ENCODE measurements around the gene ING1. TPM values are rescaled to one million over a fixed set of nuclear protein-coding genes. Genes with fewer than 3 reads are reported as not detected.
"Not testable (repeated sequence)": the region's sequence is repeated elsewhere in the genome, so short reads cannot be mapped to it uniquely, and the experiment has no call there.

The ING1 gene
- polyA plus RNA-seq, 3 donors from 2014 or later = 12.6 to 20.1 (median 17.6) TPM

- Mint-ChIP-seq H3K36me3 (peaks cover 0 to 5% (median 4%) of the 10 kb centered on the region in 3 donors), H3K4me3 (peak overlapping the region; percentile 95 to 100 (median 99)), H3K27ac (peak overlapping the region; percentile 93 to 99 (median 98)), H3K27me3 (ENCODE audit: low read depth in 3 of 3) (peaks cover 19 to 28% (median 27%) of the 10 kb centered on the region in 3 donors), H3K4me1 (peaks cover 34 to 40% of the 10 kb centered on the region in 2 donors), H3K9me3 (peaks cover 0 to 2% (median 0%) of the 10 kb centered on the region in 6 donors)
- no peak for DNase-seq
These were observed 1.4 kb downstream of the ING1 start for GRCh38 chr13:110714797-110715394.

GRCh38 chr13:110715395-110716246 lies 2.1 kb downstream of the ING1 start:
- Mint-ChIP-seq H3K4me1 (peaks cover 34 to 47% of the 10 kb centered on the region in 2 donors), H3K27ac (peak overlapping the region; percentile 93 to 99 (median 98)), H3K27me3 (ENCODE audit: low read depth in 3 of 3) (peaks cover 19 to 28% (median 27%) of the 10 kb centered on the region in 3 donors), H3K4me3 (peak overlapping the region; percentile 95 to 100 (median 99)), H3K9me3 (peaks cover 0 to 2% (median 0%) of the 10 kb centered on the region in 6 donors), H3K36me3 (peaks cover 0 to 6% (median 5%) of the 10 kb centered on the region in 3 donors)
- peak; percentile 98 to 99 (median 99) for DNase-seq

DNA sequence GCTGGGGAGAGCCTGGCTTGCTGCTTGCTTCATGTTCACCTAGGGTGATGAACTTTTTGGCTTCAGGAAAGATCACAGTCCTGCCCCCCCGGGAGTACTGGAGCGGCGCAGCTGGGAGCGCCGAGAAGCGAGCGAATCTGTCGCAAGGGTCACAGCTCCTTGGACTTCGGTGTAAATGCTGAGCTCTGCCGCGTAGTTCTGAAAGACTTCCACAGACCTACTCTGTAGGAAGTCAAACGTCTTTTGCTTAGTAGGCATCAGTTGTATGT lies 2.7 kb downstream of the ING1 start:
- H3K27ac Mint-ChIP-seq = peak overlapping the region in 5 of 6 donors; percentile 75 to 97 (median 87)
- H3K9me3 Mint-ChIP-seq = peaks cover 0 to 2% (median 0%) of the 10 kb centered on the region in 6 donors
- no peak for DNase-seq
- H3K27me3 Mint-ChIP-seq (ENCODE audit: low read depth in 3 of 3) = peaks cover 19 to 28% (median 27%) of the 10 kb centered on the region in 3 donors
- H3K36me3 Mint-ChIP-seq = peaks cover 0 to 6% (median 5%) of the 10 kb centered on the region in 3 donors
- H3K4me1 Mint-ChIP-seq = peaks cover 32 to 52% of the 10 kb centered on the region in 2 donors
- peak overlapping the region; percentile 95 to 100 (median 99) for H3K4me3 Mint-ChIP-seq

DNA sequence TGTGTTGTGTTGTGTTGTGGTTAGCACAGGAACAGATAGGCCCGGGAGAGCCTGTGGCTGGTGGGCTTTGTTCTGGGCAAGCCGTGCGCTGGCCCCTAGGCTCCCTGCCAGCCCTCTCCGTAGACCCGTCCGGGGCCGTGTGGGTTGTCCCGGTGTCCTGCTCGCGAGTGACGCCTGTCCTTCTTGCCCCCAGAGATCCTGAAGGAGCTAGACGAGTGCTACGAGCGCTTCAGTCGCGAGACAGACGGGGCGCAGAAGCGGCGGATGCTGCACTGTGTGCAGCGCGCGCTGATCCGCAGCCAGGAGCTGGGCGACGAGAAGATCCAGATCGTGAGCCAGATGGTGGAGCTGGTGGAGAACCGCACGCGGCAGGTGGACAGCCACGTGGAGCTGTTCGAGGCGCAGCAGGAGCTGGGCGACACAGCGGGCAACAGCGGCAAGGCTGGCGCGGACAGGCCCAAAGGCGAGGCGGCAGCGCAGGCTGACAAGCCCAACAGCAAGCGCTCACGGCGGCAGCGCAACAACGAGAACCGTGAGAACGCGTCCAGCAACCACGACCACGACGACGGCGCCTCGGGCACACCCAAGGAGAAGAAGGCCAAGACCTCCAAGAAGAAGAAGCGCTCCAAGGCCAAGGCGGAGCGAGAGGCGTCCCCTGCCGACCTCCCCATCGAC lies 5.7 kb downstream of the ING1 start:
- H3K27me3 Mint-ChIP-seq (ENCODE audit: low read depth in 3 of 3) = peaks cover 8 to 14% (median 10%) of the 10 kb centered on the region in 3 donors
- DNase-seq = no peak
- H3K9me3 Mint-ChIP-seq = peaks cover 0 to 2% (median 0%) of the 10 kb centered on the region in 6 donors
- H3K4me1 Mint-ChIP-seq = peaks cover 32 to 51% of the 10 kb centered on the region in 2 donors
- no peak overlapping the region for H3K4me3 Mint-ChIP-seq
- peaks cover 0 to 11% (median 6%) of the 10 kb centered on the region in 3 donors for H3K36me3 Mint-ChIP-seq
- no peak overlapping the region for H3K27ac Mint-ChIP-seq

DNA sequence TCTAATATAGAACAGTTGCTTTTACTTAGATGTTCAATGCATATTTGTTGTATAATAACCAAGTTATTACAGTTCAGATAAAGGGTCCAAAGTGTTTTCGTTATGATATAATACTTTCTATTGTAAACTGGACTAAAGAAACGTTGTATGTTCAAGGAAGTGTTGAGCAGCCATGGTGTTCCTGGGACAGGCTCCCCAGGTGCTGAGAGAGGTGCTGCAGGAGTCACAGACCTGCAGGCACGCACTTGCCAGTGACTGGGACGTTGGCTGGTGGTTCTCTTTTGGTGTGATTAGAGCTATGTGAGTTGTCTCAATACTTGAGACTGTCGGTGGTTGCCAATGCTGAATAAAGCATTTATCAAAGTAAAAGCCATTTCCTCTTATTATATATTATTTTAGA lies 9.5 kb downstream of the ING1 start:
- no peaks in the 10 kb centered on the region for H3K9me3 Mint-ChIP-seq
- peaks cover 0 to 5% (median 0%) of the 10 kb centered on the region in 3 donors for H3K27me3 Mint-ChIP-seq (ENCODE audit: low read depth in 3 of 3)
- H3K27ac Mint-ChIP-seq = no peak overlapping the region
- H3K4me3 Mint-ChIP-seq = no peak overlapping the region
- DNase-seq = no peak
- H3K4me1 Mint-ChIP-seq = peaks cover 39 to 56% of the 10 kb centered on the region in 2 donors
- peaks cover 0 to 11% (median 6%) of the 10 kb centered on the region in 3 donors for H3K36me3 Mint-ChIP-seq

DNA sequence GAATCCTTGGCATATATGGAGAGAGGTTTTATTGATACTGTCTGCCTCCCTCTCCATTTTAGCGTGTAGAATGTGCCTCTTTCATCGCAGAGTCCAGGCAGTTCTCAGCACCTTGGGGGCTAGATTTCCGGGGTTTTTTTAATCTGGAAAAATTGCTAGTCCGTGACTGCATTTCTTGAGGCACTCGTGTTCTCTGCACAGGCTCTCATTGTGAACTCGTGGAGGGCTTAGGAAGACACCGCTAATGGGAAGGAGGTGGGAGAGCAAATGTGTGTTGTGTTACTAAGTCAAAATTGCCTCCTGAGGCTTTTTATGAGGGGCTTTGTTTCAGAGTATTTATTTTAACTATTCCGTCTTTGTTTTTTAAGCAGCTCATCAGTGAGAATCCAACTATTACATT lies 10.1 kb downstream of the ING1 start:
- Mint-ChIP-seq H3K9me3 (no peaks in the 10 kb centered on the region), H3K4me3 (no peak overlapping the region), H3K4me1 (peaks cover 41 to 58% of the 10 kb centered on the region in 2 donors), H3K36me3 (peaks cover 0 to 11% (median 8%) of the 10 kb centered on the region in 3 donors), H3K27ac (no peak overlapping the region), H3K27me3 (ENCODE audit: low read depth in 3 of 3) (peaks cover 0 to 5% (median 0%) of the 10 kb centered on the region in 3 donors)
- DNase-seq = no peak

- peak overlapping the region; percentile 77 to 83 (median 80) for H3K4me3 Mint-ChIP-seq
- peaks cover 42% of the 10 kb centered on the region in 2 donors for H3K4me1 Mint-ChIP-seq
- H3K27ac Mint-ChIP-seq = peak overlapping the region; percentile 8 to 89 (median 70)
- H3K27me3 Mint-ChIP-seq (ENCODE audit: low read depth in 3 of 3); H3K9me3 Mint-ChIP-seq: not testable (repeated sequence)
- peak in 2 of 3 donors; percentile 24 to 34 for DNase-seq
- peaks cover 0 to 14% (median 3%) of the 10 kb centered on the region in 3 donors for H3K36me3 Mint-ChIP-seq
These were observed 12.7 kb downstream of the ING1 start for GRCh38 chr13:110726153-110726552.

DNA sequence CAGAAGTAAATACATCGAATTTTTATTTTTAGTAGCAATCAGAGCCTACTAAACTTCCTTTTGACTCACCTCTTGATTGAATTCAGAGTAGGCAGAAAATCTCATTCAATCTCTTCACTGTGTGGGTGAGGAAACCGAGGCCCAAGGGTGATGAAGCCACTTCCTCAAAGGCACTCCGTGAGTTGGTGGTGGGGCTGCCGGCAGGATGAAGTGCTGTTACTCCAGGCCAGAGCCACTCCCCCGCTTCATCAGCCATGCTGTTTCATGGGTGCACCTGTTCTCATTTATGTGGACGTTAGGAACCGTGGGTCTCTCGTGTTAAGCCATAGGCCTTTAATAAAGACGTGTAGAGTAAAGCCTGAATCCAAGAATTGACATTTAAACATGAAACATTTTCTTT lies 13.2 kb downstream of the ING1 start:
- Mint-ChIP-seq H3K4me3 (peak overlapping the region; percentile 77 to 83 (median 80)), H3K9me3 (no peaks in the 10 kb centered on the region), H3K27ac (peak overlapping the region; percentile 8 to 89 (median 70)), H3K36me3 (peaks cover 0 to 17% (median 3%) of the 10 kb centered on the region in 3 donors), H3K27me3 (ENCODE audit: low read depth in 3 of 3) (peaks cover 0 to 6% (median 0%) of the 10 kb centered on the region in 3 donors), H3K4me1 (peaks cover 41 to 42% of the 10 kb centered on the region in 2 donors)
- peak; percentile 76 to 83 (median 80) for DNase-seq

GRCh38 chr13:110731072-110731471 lies 17.6 kb downstream of the ING1 start:
- Mint-ChIP-seq H3K36me3 (peaks cover 0 to 11% (median 11%) of the 10 kb centered on the region in 3 donors), H3K27me3 (ENCODE audit: low read depth in 3 of 3) (peaks cover 0 to 5% (median 0%) of the 10 kb centered on the region in 3 donors), H3K4me3 (no peak overlapping the region), H3K9me3 (no peaks in the 10 kb centered on the region), H3K4me1 (peaks cover 25% of the 10 kb centered on the region in 2 donors), H3K27ac (no peak overlapping the region)
- no peak for DNase-seq

DNA sequence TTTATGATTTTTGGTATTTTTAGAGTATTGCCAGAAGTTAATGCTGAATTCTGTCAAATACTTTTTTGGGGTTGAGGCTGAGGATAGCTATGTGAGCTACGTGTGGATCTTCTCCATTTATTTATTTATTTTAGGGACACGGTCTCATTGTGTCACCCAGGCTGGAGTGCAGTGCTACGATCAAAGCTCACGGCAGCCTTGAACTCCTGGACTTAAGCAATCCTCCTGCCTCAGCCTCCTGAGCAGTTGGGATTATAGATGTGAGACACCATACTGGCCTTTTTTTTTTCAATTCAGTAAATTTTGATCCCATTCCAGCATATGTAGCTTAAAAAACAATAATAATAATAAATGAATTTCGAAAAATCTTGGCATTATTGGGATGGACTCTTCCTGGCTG lies 21.1 kb downstream of the ING1 start:
- no peak overlapping the region for H3K4me3 Mint-ChIP-seq

GRCh38 chr13:110737555-110737954 lies 24.1 kb downstream of the ING1 start:
- Mint-ChIP-seq H3K9me3 (peaks cover 0 to 12% (median 0%) of the 10 kb centered on the region in 6 donors), H3K4me3 (no peak overlapping the region), H3K27me3 (ENCODE audit: low read depth in 3 of 3) (peaks cover 2 to 8% (median 3%) of the 10 kb centered on the region in 3 donors), H3K36me3 (peaks cover 0 to 16% (median 5%) of the 10 kb centered on the region in 3 donors), H3K27ac (no peak overlapping the region), H3K4me1 (no peaks in the 10 kb centered on the region)
- DNase-seq = no peak

More for the DNA sequence above, 21.1 kb downstream of the ING1 start:
- H3K27me3 Mint-ChIP-seq (ENCODE audit: low read depth in 3 of 3) = peaks cover 2 to 8% (median 3%) of the 10 kb centered on the region in 3 donors
- no peak for DNase-seq
- H3K4me1 Mint-ChIP-seq = no peaks in the 10 kb centered on the region
- H3K27ac Mint-ChIP-seq = no peak overlapping the region
- peaks cover 0 to 16% (median 12%) of the 10 kb centered on the region in 3 donors for H3K36me3 Mint-ChIP-seq
- H3K9me3 Mint-ChIP-seq = peaks cover 0 to 12% (median 0%) of the 10 kb centered on the region in 6 donors

DNA sequence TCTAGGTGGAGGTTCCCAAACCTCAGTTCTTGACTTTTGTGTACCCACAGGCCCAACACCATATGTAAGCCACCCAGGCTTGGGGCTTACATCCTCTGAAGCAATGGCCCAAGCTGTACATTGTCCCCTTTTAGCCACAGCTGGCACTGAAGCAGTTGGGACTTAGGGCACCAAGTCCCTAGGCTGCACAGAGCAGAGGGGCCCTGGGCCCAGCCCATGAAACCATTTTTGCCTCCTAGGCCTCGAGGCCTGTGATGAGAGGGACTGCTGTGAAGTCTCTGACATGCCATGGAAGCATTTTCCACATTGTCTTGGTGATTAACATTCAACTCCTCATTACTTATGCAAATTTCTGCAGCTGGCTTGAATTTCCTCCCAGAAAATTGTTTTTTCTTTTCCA lies 30.2 kb downstream of the ING1 start:
- Mint-ChIP-seq H3K27me3 (ENCODE audit: low read depth in 3 of 3) (peaks cover 0 to 3% (median 0%) of the 10 kb centered on the region in 3 donors), H3K36me3 (peaks cover 0 to 2% (median 0%) of the 10 kb centered on the region in 3 donors), H3K4me3 (no peak overlapping the region), H3K27ac (no peak overlapping the region), H3K4me1 (no peaks in the 10 kb centered on the region), H3K9me3 (peaks cover 0 to 5% (median 2%) of the 10 kb centered on the region in 6 donors)
- DNase-seq = no peak

DNA sequence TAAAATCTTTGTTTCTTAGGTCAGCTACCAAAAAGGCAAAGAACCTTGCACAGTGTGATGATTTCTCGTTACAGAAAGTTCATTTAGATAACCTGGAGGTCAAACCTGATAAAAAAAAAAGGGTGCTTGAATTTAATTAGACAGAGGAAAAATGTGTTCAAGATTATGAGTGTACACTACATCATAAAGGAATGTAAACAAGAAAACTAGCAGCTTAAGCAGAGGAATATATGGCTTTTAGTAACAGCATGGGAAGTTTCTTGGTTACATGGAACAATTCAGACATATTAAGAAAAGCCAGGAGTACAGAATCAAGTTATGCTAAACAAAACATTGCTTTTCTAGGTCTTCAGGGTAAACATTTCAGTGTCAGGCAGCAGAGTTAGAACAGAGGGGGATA lies 32.9 kb downstream of the ING1 start:
- H3K4me3 Mint-ChIP-seq = no peak overlapping the region

More for the DNA sequence above, 32.9 kb downstream of the ING1 start:
- peaks cover 0 to 5% (median 3%) of the 10 kb centered on the region in 6 donors for H3K9me3 Mint-ChIP-seq
- no peaks in the 10 kb centered on the region for H3K27me3 Mint-ChIP-seq (ENCODE audit: low read depth in 3 of 3)
- H3K4me1 Mint-ChIP-seq = no peaks in the 10 kb centered on the region
- peaks cover 4 to 15% (median 7%) of the 10 kb centered on the region in 3 donors for H3K36me3 Mint-ChIP-seq
- no peak overlapping the region for H3K27ac Mint-ChIP-seq
- DNase-seq = no peak

Data from immature natural killer cell (primary cell).